ENCODE data around the gene SMCO3. TPM values are rescaled to one million over a fixed set of nuclear protein-coding genes. Genes with fewer than 3 reads are reported as not detected.

SMCO3 gene
- polyA plus RNA-seq, 1 of the 3 experiments (the other 2 are of a cell fraction): 0.03 TPM

DNA sequence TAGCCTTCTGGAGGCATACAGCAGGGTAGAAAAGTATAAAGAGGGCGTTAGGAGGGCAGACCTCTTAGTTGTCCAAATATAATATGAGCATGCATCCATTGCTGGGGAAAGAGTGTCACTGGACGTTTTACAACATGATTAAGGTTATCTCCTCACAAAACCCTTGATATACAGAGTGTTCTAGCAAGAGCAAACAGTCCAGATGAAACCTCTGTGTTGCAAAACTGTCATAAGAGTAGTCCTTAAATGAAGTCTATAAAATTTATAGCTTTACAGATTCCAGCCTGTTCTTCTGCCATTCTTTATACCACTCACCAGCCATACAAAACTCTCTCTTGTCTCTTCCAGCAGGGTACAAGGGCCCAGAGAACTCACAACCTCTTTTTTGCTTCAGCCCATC lies 32.4 kb downstream of the SMCO3 start:
- Histone ChIP-seq H3K4me1 (ENCODE audit: control insufficient read depth in 1 of 2, insufficient read depth in 2 of 2, low read depth in 1 of 2, low read length in 1 of 2) (no peaks in the 10 kb centered on the region; a peak in 1 of 4 replicates), H3K27me3 (ENCODE audit: insufficient read depth) (no peaks in the 10 kb centered on the region), H3K9me3 (no peaks in the 10 kb centered on the region), H2AFZ (ENCODE audit: low read depth) (no peak overlapping the region), H3K4me2 (no peak overlapping the region), H3K79me2 (ENCODE audit: insufficient read depth) (peaks cover 4% of the 10 kb centered on the region), H3K27ac (ENCODE audit: low read depth in 2 of 2, low read length in 1 of 2) (no peak overlapping the region), H4K20me1 (ENCODE audit: insufficient read depth) (no peaks in the 10 kb centered on the region), H3F3A (replicated peaks; ENCODE audit: insufficient read depth) (peaks cover 9% of the 10 kb centered on the region), H3K4me3 (ENCODE audit: low read depth in 2 of 2, low read length in 1 of 2) (no peak overlapping the region), H3K9ac (no peak overlapping the region), H3K36me3 (replicated peaks in 1 of 2; ENCODE audit: control insufficient read depth in 1 of 2, insufficient read depth in 2 of 2, low read length in 1 of 2) (peaks cover 19 to 21% of the 10 kb centered on the region in 2 experiments), H3K9me2 (no peaks in the 10 kb centered on the region)
- DNase-seq: no peak
- ChIA-PET POLR2A (no interaction called here), CTCF (interaction anchor here (2.7 kb wide), 1 partner anchor 12 kb away, joined by 16 read pairs; a partner anchor contains a TSS)
- TF ChIP-seq CHD2 (IDR thresholded peaks at IDR 0.05; ENCODE audit: low read length, partially characterized antibody) (no peak), MEF2A (IDR thresholded peaks at IDR 0.05; ENCODE audit: borderline replicate concordance, low read depth) (no peak), SMC3 (IDR thresholded peaks at IDR 0.05; ENCODE audit: low read depth, low read length) (no peak), MXI1 (IDR thresholded peaks at IDR 0.05; ENCODE audit: low read depth, low read length) (no peak), TEAD4 (IDR thresholded peaks at IDR 0.05; ENCODE audit: borderline replicate concordance, insufficient read depth) (no peak), FOXM1 (IDR thresholded peaks at IDR 0.05; ENCODE audit: low read depth) (no peak), JUND (IDR thresholded peaks at IDR 0.05) (no peak), POLR2AphosphoS5 (IDR thresholded peaks at IDR 0.05; ENCODE audit: low read depth, low read length) (no peak), NFIC (IDR thresholded peaks at IDR 0.05; ENCODE audit: borderline replicate concordance) (no peak), FOXJ3 (CRISPR knock-in tag; IDR thresholded peaks at IDR 0.05) (no peak), GABPA (IDR thresholded peaks at IDR 0.05; ENCODE audit: low read depth) (no peak), TCF12 (IDR thresholded peaks at IDR 0.05) (no peak), EP300 (IDR thresholded peaks at IDR 0.05; ENCODE audit: borderline replicate concordance in 1 of 2, low read depth in 1 of 2, low read length in 1 of 2) (no peak)
- TF ChIP-seq, protein P1, sequence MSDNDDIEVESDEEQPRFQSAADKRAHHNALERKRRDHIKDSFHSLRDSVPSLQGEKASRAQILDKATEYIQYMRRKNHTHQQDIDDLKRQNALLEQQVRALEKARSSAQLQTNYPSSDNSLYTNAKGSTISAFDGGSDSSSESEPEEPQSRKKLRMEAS (IDR thresholded peaks at IDR 0.05; ENCODE audit: low read depth): no peak
- TF ChIP-seq, protein P2, sequence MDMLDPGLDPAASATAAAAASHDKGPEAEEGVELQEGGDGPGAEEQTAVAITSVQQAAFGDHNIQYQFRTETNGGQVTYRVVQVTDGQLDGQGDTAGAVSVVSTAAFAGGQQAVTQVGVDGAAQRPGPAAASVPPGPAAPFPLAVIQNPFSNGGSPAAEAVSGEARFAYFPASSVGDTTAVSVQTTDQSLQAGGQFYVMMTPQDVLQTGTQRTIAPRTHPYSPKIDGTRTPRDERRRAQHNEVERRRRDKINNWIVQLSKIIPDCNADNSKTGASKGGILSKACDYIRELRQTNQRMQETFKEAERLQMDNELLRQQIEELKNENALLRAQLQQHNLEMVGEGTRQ (IDR thresholded peaks at IDR 0.05; ENCODE audit: borderline replicate concordance, low read depth, low read length): no peak
- TF ChIP-seq, protein P3, sequence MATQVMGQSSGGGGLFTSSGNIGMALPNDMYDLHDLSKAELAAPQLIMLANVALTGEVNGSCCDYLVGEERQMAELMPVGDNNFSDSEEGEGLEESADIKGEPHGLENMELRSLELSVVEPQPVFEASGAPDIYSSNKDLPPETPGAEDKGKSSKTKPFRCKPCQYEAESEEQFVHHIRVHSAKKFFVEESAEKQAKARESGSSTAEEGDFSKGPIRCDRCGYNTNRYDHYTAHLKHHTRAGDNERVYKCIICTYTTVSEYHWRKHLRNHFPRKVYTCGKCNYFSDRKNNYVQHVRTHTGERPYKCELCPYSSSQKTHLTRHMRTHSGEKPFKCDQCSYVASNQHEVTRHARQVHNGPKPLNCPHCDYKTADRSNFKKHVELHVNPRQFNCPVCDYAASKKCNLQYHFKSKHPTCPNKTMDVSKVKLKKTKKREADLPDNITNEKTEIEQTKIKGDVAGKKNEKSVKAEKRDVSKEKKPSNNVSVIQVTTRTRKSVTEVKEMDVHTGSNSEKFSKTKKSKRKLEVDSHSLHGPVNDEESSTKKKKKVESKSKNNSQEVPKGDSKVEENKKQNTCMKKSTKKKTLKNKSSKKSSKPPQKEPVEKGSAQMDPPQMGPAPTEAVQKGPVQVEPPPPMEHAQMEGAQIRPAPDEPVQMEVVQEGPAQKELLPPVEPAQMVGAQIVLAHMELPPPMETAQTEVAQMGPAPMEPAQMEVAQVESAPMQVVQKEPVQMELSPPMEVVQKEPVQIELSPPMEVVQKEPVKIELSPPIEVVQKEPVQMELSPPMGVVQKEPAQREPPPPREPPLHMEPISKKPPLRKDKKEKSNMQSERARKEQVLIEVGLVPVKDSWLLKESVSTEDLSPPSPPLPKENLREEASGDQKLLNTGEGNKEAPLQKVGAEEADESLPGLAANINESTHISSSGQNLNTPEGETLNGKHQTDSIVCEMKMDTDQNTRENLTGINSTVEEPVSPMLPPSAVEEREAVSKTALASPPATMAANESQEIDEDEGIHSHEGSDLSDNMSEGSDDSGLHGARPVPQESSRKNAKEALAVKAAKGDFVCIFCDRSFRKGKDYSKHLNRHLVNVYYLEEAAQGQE (IDR thresholded peaks at IDR 0.05; ENCODE audit: low read depth, low read length): no peak
- WGBS (ENCODE audit: low lambda C conversion rate): 66% methylated on average over 2 of the region's 2 CpGs

All from SK-N-SH (cell line).